Measurements from ENCODE around the gene CARMIL3.

DNA sequence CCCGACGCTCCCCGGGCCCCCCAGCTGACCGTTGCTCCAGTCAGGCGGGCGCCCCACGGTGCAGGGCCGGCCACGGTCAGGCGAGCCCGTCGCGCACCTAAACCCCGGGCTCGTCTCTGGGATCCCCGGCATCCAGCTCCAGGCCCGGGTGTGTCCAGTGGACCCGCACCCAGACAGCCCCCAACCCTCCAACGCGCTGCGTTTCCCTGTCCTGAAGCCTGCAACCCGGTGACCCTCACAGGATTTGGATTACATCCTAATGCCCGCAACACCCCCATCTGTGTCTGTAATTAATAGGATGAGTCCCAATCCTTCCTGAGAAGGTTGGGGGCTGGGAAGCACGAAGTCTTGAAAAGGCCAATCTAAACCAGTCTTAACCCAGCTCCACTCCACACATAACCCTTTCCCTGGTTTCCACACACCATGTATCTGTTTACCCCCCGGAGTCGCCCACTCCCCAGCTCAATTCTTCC is 30.0 kb downstream of the CARMIL3 start:
- no peak for TF ChIP-seq CTCF (IDR thresholded peaks at IDR 0.05)
- TF ChIP-seq POLR2A (IDR thresholded peaks at IDR 0.05) = no peak

Data from thyroid gland (tissue), 4 donors.